ENCODE data around the gene SLC6A15.

- TF ChIP-seq, protein P1, sequence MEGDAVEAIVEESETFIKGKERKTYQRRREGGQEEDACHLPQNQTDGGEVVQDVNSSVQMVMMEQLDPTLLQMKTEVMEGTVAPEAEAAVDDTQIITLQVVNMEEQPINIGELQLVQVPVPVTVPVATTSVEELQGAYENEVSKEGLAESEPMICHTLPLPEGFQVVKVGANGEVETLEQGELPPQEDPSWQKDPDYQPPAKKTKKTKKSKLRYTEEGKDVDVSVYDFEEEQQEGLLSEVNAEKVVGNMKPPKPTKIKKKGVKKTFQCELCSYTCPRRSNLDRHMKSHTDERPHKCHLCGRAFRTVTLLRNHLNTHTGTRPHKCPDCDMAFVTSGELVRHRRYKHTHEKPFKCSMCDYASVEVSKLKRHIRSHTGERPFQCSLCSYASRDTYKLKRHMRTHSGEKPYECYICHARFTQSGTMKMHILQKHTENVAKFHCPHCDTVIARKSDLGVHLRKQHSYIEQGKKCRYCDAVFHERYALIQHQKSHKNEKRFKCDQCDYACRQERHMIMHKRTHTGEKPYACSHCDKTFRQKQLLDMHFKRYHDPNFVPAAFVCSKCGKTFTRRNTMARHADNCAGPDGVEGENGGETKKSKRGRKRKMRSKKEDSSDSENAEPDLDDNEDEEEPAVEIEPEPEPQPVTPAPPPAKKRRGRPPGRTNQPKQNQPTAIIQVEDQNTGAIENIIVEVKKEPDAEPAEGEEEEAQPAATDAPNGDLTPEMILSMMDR (IDR thresholded peaks at IDR 0.05), result no peak
- TF ChIP-seq POLR2A (IDR thresholded peaks at IDR 0.05), result no peak
Measured at GRCh38 chr12:84919271-84919670, 6.7 kb upstream of the SLC6A15 start.
